GM12878 (cell line): Measurements from ENCODE around the gene PREX1. TPM values are rescaled to one million over a fixed set of nuclear protein-coding genes. Genes with fewer than 3 reads are reported as not detected.

ENCODE experiments used
- ATAC-seq: fragments of 200-7000 bp; cut with Tn5 transposase; 3 replicates; pipeline ENCODE4 v1.9.1; 2020; ENCODE audit warnings: mild to moderate bottlenecking, moderate library complexity
- BruUV-seq: library from RNA; stranded (reverse); fragments of 400-500 nt; replicated peaks from 2 replicates; lab custom pipeline; 2021; lab: Mats Ljungman, UMichigan
- CTCF ChIA-PET: fragments of 300-600 bp; sonication (Branson Sonifier 250); formaldehyde crosslinking; extraction: SDS; loops from one replicate; lab custom pipeline; 2021; ENCODE audit warnings: inconsistent platforms; lab: Yijun Ruan, JAX
- POLR2A ChIA-PET: fragments of 350-600 bp; formaldehyde crosslinking; extraction: SDS; loops from one replicate; lab custom pipeline; 2021; ENCODE audit warnings: inconsistent platforms; lab: Charles Lee
- RAD21 ChIA-PET: fragments of 300-600 bp; sonication (Branson Sonifier 250); formaldehyde crosslinking; loops from one replicate; lab custom pipeline; 2023; ENCODE audit warnings: antibody characterized with exemption; ENCODE audit not compliant: unreplicated experiment; lab: Charles Lee
- SMC1A ChIA-PET: fragments of 300-600 bp; sonication (Branson Sonifier 250); formaldehyde crosslinking; loops from one replicate; lab custom pipeline; 2023; ENCODE audit not compliant: unreplicated experiment, uncharacterized antibody; lab: Charles Lee
- DNase-seq: peaks from one replicate; pipeline ENCODE4 v3.0.0-alpha.2; 2011; ENCODE audit warnings: low read depth, low spot score
- FAIRE-seq: peaks from 3 replicates; lab custom pipeline; 2011; peaks lifted over from hg19 to GRCh38; lab: Jason Lieb, UNC
- H2AFZ ChIP-seq: 2 replicates; pipeline ENCODE4 v1.6.0; 2011; ENCODE audit warnings: low read depth, low read length, control low read depth; ENCODE audit not compliant: control insufficient read depth
- H3K27ac ChIP-seq: 2 replicates; pipeline ENCODE4 v1.5.1; 2011; ENCODE audit warnings: control low read depth; ENCODE audit not compliant: control insufficient read depth, insufficient read depth
- H3K27me3 ChIP-seq, 2 experiments: replicated peaks in 1 of 2; 2 replicates each; pipeline versions ENCODE4 v1.6.0 to v1.6.1; 2011; ENCODE audit warnings: low read length in 1 of 2; ENCODE audit not compliant: control insufficient read depth in 2 of 2, insufficient read depth in 2 of 2
- H3K36me3 ChIP-seq, 2 experiments: 2 replicates each; pipeline ENCODE4 v1.5.1; 2011; ENCODE audit warnings: low read length in 1 of 2; ENCODE audit not compliant: control insufficient read depth in 2 of 2, insufficient read depth in 2 of 2
- H3K4me1 ChIP-seq: 2 replicates; pipeline ENCODE4 v1.6.1; 2011; ENCODE audit warnings: mild to moderate bottlenecking, low read length, moderate library complexity, mixed read lengths; ENCODE audit not compliant: control insufficient read depth, insufficient read depth
- H3K4me2 ChIP-seq: 2 replicates; pipeline ENCODE4 v1.6.0; 2011; ENCODE audit warnings: control low read depth; ENCODE audit not compliant: control insufficient read depth, insufficient read depth
- H3K4me3 ChIP-seq: fragments of 200-600 bp; sonication (generic); 2 replicates; pipeline ENCODE4 v1.5.1; 2016
- H3K79me2 ChIP-seq: 2 replicates; pipeline ENCODE4 v1.6.0; 2011; ENCODE audit warnings: low read length; ENCODE audit not compliant: control insufficient read depth, insufficient read depth
- H3K9ac ChIP-seq: 2 replicates; pipeline ENCODE4 v1.8.0; 2011; ENCODE audit warnings: low read length, control low read depth, mixed read lengths; ENCODE audit not compliant: control insufficient read depth, insufficient read depth
- H3K9me3 ChIP-seq: replicated peaks from 3 replicates; pipeline ENCODE4 v1.5.1; 2011; ENCODE audit warnings: mild to moderate bottlenecking, low read length; ENCODE audit not compliant: control insufficient read depth, insufficient read depth
- H4K20me1 ChIP-seq: 2 replicates; pipeline ENCODE4 v1.6.0; 2011; ENCODE audit not compliant: control insufficient read depth, insufficient read depth
- ATF2 ChIP-seq: IDR thresholded peaks from 2 replicates; pipeline ENCODE4 v1.6.1; 2012; ENCODE audit warnings: low read length, inconsistent platforms
- CBX3 ChIP-seq: fragments of 200-600 bp; sonication (generic); IDR thresholded peaks from 2 replicates; pipeline ENCODE4 v1.6.1; 2016; ENCODE audit warnings: low read depth, borderline replicate concordance
- CREM ChIP-seq: IDR thresholded peaks from 2 replicates; pipeline ENCODE4 v1.6.1; 2014; ENCODE audit warnings: antibody characterized with exemption, low read depth
- EED ChIP-seq: sonication (generic); IDR thresholded peaks from 2 replicates; pipeline ENCODE4 v1.6.1; 2016; ENCODE audit warnings: antibody characterized with exemption, low read depth
- EGR1 ChIP-seq, 2 experiments: IDR thresholded peaks; 1 replicate in 1 of 2; 2 replicates in 1 of 2; pipeline ENCODE4 v1.6.1; 2011 to 2012; ENCODE audit warnings: low read depth in 2 of 2, low read length in 2 of 2, borderline replicate concordance in 1 of 2, mild to moderate bottlenecking in 1 of 2, moderate library complexity in 1 of 2
- ESRRA ChIP-seq: IDR thresholded peaks from 2 replicates; pipeline ENCODE4 v1.6.1; 2012; ENCODE audit warnings: mild to moderate bottlenecking, low read length, improper control_type of control experiment
- IRF5 ChIP-seq: fragments of 450-650 bp; IDR thresholded peaks from 2 replicates; pipeline ENCODE4 v1.6.1; 2017; ENCODE audit warnings: borderline replicate concordance
- MEF2B ChIP-seq: fragments of 450-650 bp; IDR thresholded peaks from 2 replicates; pipeline ENCODE4 v1.6.1; 2018; ENCODE audit warnings: mild to moderate bottlenecking, moderate library complexity; ENCODE audit not compliant: partially characterized antibody, poor library complexity, severe bottlenecking
- MTA2 ChIP-seq: fragments of 450-650 bp; IDR thresholded peaks from 2 replicates; pipeline ENCODE4 v1.6.1; 2016; ENCODE audit warnings: low read depth, mild to moderate bottlenecking, moderate library complexity
- PAX8 ChIP-seq: fragments of 450-650 bp; IDR thresholded peaks from 2 replicates; pipeline ENCODE4 v1.6.1; 2017; ENCODE audit warnings: mild to moderate bottlenecking, moderate library complexity
- PRDM15 ChIP-seq: fragments of 450-650 bp; formaldehyde crosslinking; IDR thresholded peaks from 2 replicates; pipeline ENCODE4 v1.4.0; 2020; ENCODE audit warnings: mild to moderate bottlenecking, moderate library complexity
- STAT1 ChIP-seq: fragments of 450-650 bp; conservative IDR thresholded peaks from 2 replicates; pipeline ENCODE4 v1.6.1; 2014; ENCODE audit warnings: antibody characterized with exemption, mild to moderate bottlenecking
- TAF1 ChIP-seq: IDR thresholded peaks from 2 replicates; pipeline ENCODE4 v1.6.1; 2011; ENCODE audit warnings: mild to moderate bottlenecking, low read depth, low read length, borderline replicate concordance
- USF1 ChIP-seq: IDR thresholded peaks from 2 replicates; pipeline ENCODE4 v1.6.1; 2011; ENCODE audit warnings: borderline replicate concordance, low read depth, mild to moderate bottlenecking, moderate library complexity, mixed read lengths, low read length; ENCODE audit not compliant: insufficient read depth; ENCODE audit errors: extremely low read length
- ZNF274 ChIP-seq: IDR thresholded peaks from one replicate; pipeline ENCODE4 v1.8.0; 2011; ENCODE audit not compliant: insufficient read length, insufficient read depth
- WGBS: methylation state at CpG from one replicate; pipeline ENCODE4 v1.1.6; 2016; ENCODE audit warnings: low lambda C conversion rate; ENCODE audit not compliant: insufficient replicate concordance, insufficient coverage; ENCODE audit errors: missing lambda C conversion rate; 5-methylcytosine and 5-hydroxymethylcytosine counted together
- in situ Hi-C: fragments of 300-500 bp; cut with MboI; formaldehyde crosslinking; loops from 9 replicates; pipeline ENCODE4 v1.14.3; 2018; ENCODE audit warnings: mixed read lengths
- intact Hi-C: fragments of 100-400 bp; cut with micrococcal nuclease; formaldehyde crosslinking; loops from one replicate; pipeline ENCODE4 v1.14.2; 2022; ENCODE audit not compliant: unreplicated experiment
- polyA plus RNA-seq, 11 experiments: library from polyadenylated mRNA; depleted of rRNA in 4 of 11; unstranded in 6 of 11; stranded (reverse) in 5 of 11; fragments of >200 nt; fragmentation: Nextera tagmentation in 4 of 11; fragmentation: Illumina TruSeq in 1 of 11; extraction: Ambion mirVana in 4 of 11; extraction: Trizol in 1 of 11; gene quantifications; 1 replicate in 1 of 11; 2 replicates in 10 of 11; pipeline versions ENCODE4 v1.2.1 to v1.2.3, GENCODE V29; 2011 to 2016; ENCODE audit warnings: inconsistent platforms in 2 of 11, missing spikeins in 2 of 11, low read depth in 1 of 11
- total RNA-seq, 4 experiments: library from RNA; depleted of rRNA in 3 of 4; stranded (reverse); fragments of >200 nt in 3 of 4; fragmentation: Illumina TruSeq in 1 of 4; extraction: Trizol in 1 of 4; gene quantifications; 2 replicates each; pipeline versions ENCODE4 v1.2.1 to v1.2.3, GENCODE V29; 2013 to 2021

The PREX1 gene
- total and polyA plus RNA-seq, 10 of the 15 experiments (the other 5 are each of a cell fraction or from before 2014, with no cell fraction given): 2.6 to 114 (median 38.9) TPM

- ATAC-seq: no peak
- H3K27me3 ChIP-seq: no peaks in the 10 kb centered on the region
- H4K20me1 ChIP-seq: no peaks in the 10 kb centered on the region
- no peaks in the 10 kb centered on the region for H3K79me2 ChIP-seq
- CTCF ChIA-PET: no interaction called here
- H3K27ac ChIP-seq: no peak overlapping the region
- POLR2A ChIA-PET: no interaction called here
- no peak for FAIRE-seq
- H3K9ac ChIP-seq: no peak overlapping the region
- H2AFZ ChIP-seq: no peak overlapping the region
- no peak overlapping the region for H3K4me2 ChIP-seq
- H3K4me3 ChIP-seq: no peak overlapping the region
- SMC1A ChIA-PET: no interaction called here
- in situ Hi-C loops: no loop called here
- 90% methylated on average over 2 of the region's 2 CpGs for WGBS
- RAD21 ChIA-PET: interaction anchor here (1.1 kb wide), 1 partner anchor 10 kb away, joined by 3 read pairs; no protein-coding TSS in a partner anchor
- no peaks in the 10 kb centered on the region for H3K9me3 ChIP-seq
- H3K4me1 ChIP-seq: peaks cover 26% of the 10 kb centered on the region
- intact Hi-C loops: no loop called here
- DNase-seq: no peak
- no TSS peak for BruUV-seq
- no peaks in the 10 kb centered on the region for H3K36me3 ChIP-seq
- TF ChIP-seq ATF2: no peak
- TF ChIP-seq EGR1 (IDR thresholded peaks at IDR 0.05; ENCODE audit: borderline replicate concordance in 1 of 2, low read depth in 2 of 2, low read length in 2 of 2): no peak
- no peak for TF ChIP-seq USF1
- TF ChIP-seq PAX8: no peak
- no peak for TF ChIP-seq MEF2B
- TF ChIP-seq EED: no peak
- no peak for TF ChIP-seq ESRRA
- TF ChIP-seq CBX3: no peak
- no peak for TF ChIP-seq IRF5
- no peak for TF ChIP-seq ZNF274
- TF ChIP-seq MTA2: no peak
- TF ChIP-seq TAF1: no peak
- TF ChIP-seq STAT1: no peak
- TF ChIP-seq CREM: no peak
- TF ChIP-seq PRDM15: no peak
These were observed 6.5 kb upstream of the PREX1 start for GRCh38 chr20:48834278-48834677.
